Nephron (organoid): ENCODE results near the gene KIAA0040.

Experiments used
- H3K27ac Mint-ChIP-seq, 3 experiments: 2 replicates each; pipeline ENCODE4 v1.8.0; 2020; ENCODE audit warnings: mixed read lengths in 3 of 3, mild to moderate bottlenecking in 2 of 3, moderate library complexity in 1 of 3
- H3K27me3 Mint-ChIP-seq: 2 replicates; pipeline ENCODE4 v1.8.0; 2021; ENCODE audit warnings: low read depth, mild to moderate bottlenecking, moderate library complexity, mixed read lengths
- H3K36me3 Mint-ChIP-seq: 2 replicates; pipeline ENCODE4 v1.8.0; 2020; ENCODE audit warnings: low read depth, mixed read lengths
- H3K4me1 Mint-ChIP-seq: 2 replicates; pipeline ENCODE4 v1.8.0; 2020; ENCODE audit warnings: mixed read lengths
- H3K4me3 Mint-ChIP-seq, 3 experiments: 2 replicates each; pipeline ENCODE4 v1.8.0; 2020; ENCODE audit warnings: mild to moderate bottlenecking in 3 of 3, mixed read lengths in 3 of 3, moderate library complexity in 2 of 3
- H3K9me3 Mint-ChIP-seq: 2 replicates; pipeline ENCODE4 v1.8.0; 2020; ENCODE audit warnings: mixed read lengths
- TF ChIP-seq, protein P1 (sequence below), 3 experiments: fragments of 200-600 bp; sonication (generic); IDR thresholded peaks; one replicate each; pipeline ENCODE4 v1.5.0; 2021; ENCODE audit warnings: antibody characterized with exemption in 3 of 3; ENCODE audit not compliant: unreplicated experiment in 3 of 3

The KIAA0040 gene

DNA sequence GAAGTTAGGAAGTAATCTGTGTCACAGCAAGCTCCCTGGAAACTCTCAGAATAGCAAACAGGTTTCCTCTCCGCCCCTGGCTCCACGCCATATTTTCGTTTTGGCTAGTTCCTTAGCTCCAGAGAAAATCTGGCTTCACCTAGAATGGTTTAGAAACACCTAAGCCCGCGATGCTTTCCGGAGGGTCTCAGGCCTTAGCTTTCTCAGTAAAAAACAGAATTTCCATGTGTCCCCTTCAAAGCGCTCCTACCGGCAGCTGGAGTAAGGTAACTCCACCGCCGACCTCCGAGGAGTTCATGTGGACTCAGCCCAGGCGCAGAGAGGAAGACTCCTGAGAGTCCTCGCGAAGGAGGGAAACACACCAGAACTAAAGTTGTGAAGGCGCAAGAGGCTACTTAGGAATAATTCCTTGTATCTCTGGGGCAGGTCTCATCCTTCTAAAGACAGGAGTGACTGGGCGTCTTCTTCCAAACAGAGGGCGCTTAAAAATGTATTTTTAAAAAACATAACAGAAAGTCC is 406 bp downstream of the KIAA0040 start:
- TF ChIP-seq, protein P1, sequence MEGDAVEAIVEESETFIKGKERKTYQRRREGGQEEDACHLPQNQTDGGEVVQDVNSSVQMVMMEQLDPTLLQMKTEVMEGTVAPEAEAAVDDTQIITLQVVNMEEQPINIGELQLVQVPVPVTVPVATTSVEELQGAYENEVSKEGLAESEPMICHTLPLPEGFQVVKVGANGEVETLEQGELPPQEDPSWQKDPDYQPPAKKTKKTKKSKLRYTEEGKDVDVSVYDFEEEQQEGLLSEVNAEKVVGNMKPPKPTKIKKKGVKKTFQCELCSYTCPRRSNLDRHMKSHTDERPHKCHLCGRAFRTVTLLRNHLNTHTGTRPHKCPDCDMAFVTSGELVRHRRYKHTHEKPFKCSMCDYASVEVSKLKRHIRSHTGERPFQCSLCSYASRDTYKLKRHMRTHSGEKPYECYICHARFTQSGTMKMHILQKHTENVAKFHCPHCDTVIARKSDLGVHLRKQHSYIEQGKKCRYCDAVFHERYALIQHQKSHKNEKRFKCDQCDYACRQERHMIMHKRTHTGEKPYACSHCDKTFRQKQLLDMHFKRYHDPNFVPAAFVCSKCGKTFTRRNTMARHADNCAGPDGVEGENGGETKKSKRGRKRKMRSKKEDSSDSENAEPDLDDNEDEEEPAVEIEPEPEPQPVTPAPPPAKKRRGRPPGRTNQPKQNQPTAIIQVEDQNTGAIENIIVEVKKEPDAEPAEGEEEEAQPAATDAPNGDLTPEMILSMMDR (IDR thresholded peaks at IDR 0.05; ENCODE audit: unreplicated experiment in 3 of 3): no peak
- H3K36me3 Mint-ChIP-seq: no peaks in the 10 kb centered on the region
- peaks cover 13% of the 10 kb centered on the region for H3K4me1 Mint-ChIP-seq
- no peaks in the 10 kb centered on the region for H3K9me3 Mint-ChIP-seq
- peak overlapping the region; percentile 88 to 91 (median 90) for H3K4me3 Mint-ChIP-seq
- H3K27me3 Mint-ChIP-seq: peaks cover 60% of the 10 kb centered on the region
- peak overlapping the region; percentile 39 to 65 (median 57) for H3K27ac Mint-ChIP-seq

DNA sequence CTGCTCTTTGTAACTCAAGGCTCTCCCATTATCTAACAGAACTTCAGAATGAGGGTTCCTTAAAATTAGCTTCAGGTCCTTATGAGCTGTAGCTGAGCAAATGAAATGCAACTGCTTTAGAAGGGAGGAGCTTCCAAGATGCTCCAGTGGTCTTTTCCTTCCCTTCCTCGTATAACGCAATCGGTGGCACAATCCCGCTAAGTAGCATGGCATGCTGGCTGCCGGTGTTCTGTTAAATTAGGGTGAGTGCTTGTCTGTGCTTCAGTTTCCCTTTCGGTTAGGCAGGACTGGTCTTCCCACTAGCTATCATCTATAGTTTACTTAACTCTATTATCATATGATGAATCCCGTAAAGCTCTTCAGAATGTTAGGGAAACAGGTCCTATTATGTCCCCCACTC is 917 bp downstream of the KIAA0040 start:
- Mint-ChIP-seq H3K27ac (no peak overlapping the region), H3K27me3 (peaks cover 64% of the 10 kb centered on the region), H3K4me1 (peaks cover 13% of the 10 kb centered on the region), H3K4me3 (peak overlapping the region; percentile 88 to 91 (median 90)), H3K36me3 (no peaks in the 10 kb centered on the region), H3K9me3 (no peaks in the 10 kb centered on the region)
- TF ChIP-seq, protein P1 (IDR thresholded peaks at IDR 0.05; ENCODE audit: unreplicated experiment in 3 of 3): no peak

DNA sequence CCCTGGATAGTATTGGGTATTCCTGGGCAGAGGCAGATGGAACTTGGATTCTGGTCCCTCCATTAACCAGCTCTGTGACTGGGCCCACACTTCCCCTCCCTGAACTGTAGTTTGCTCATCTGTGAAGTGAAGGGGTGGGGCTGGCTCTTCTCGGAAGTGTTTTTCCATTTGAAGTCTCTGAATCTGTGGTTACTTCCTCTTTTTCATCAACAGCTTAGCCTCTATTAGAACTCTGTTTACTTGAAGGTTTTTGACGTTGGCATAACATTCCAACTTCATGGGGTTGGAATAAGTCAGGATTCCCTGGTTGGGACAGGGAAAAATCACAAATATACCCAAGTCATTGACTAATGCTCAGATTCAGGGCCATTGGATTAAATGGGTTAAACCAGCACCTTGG is 3.6 kb downstream of the KIAA0040 start:
- H3K27ac Mint-ChIP-seq: no peak overlapping the region
- H3K4me1 Mint-ChIP-seq: peaks cover 13% of the 10 kb centered on the region

DNA sequence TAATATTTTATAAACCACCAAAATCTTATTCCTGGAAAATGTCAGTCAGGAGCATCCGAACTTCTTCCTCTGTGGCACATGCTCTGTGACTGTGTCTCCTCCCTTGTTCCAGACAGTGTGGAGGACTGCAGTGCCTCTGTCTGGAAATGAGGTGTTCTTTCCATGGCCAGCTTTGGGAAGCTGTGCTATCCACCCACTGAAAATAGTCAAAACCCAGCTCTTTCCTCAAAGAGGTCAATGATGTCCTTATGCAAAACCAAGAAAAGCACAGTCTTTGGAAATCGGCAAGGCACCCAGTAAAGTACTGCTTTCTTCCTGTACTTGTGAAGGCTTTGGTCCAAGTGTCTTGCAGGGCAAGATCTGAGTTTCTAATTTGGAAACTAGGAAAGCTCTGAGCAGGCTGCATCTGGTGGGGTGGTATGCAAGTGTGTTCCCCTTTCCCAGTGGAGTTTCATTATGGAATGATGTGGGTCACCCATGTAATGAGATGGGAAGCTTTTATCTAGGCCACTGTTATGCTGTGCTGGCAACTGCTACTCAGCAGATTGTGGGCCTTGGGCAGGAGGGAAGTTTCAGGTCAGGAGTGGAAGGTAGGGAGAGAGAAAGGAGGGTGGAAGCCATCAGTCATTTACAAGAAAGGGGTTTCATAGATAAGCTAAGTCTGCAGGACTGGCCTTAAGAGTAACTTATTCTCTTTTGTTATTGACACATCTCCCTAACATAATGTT is 6.0 kb downstream of the KIAA0040 start:
- TF ChIP-seq, protein P1 (IDR thresholded peaks at IDR 0.05; ENCODE audit: unreplicated experiment in 3 of 3): no peak
- Mint-ChIP-seq H3K9me3 (no peaks in the 10 kb centered on the region), H3K27me3 (peaks cover 56% of the 10 kb centered on the region), H3K4me3 (no peak overlapping the region), H3K27ac (no peak overlapping the region), H3K4me1 (peaks cover under 1% of the 10 kb centered on the region), H3K36me3 (no peaks in the 10 kb centered on the region)

More for the DNA sequence above, 3.6 kb downstream of the KIAA0040 start:
- TF ChIP-seq, protein P1 (IDR thresholded peaks at IDR 0.05; ENCODE audit: unreplicated experiment in 3 of 3): no peak
- H3K27me3 Mint-ChIP-seq: peaks cover 66% of the 10 kb centered on the region
- no peaks in the 10 kb centered on the region for H3K36me3 Mint-ChIP-seq
- H3K9me3 Mint-ChIP-seq: no peaks in the 10 kb centered on the region
- no peak overlapping the region for H3K4me3 Mint-ChIP-seq

DNA sequence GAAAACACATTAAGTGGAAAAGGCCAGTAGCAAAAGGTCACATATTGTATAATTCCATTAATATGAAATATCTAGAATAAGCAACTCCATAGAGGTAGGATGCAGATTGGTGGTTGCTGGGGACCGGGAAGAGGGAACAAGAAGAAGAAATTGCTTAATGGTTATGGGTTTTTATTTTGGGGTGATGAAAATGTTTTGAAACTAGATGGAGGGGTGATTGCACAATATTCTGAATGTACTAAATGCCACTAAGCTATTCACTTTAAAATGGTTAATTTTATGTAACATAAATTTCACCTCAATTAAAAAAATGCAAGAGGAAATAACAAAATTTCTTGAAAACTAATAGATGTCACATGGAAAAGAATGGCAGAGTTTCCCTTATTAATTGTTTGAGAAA is 6.7 kb downstream of the KIAA0040 start:
- Mint-ChIP-seq H3K36me3 (no peaks in the 10 kb centered on the region), H3K27ac (no peak overlapping the region), H3K9me3 (no peaks in the 10 kb centered on the region), H3K4me1 (no peaks in the 10 kb centered on the region), H3K27me3 (peaks cover 52% of the 10 kb centered on the region), H3K4me3 (no peak overlapping the region)
- TF ChIP-seq, protein P1 (IDR thresholded peaks at IDR 0.05; ENCODE audit: unreplicated experiment in 3 of 3): no peak

DNA sequence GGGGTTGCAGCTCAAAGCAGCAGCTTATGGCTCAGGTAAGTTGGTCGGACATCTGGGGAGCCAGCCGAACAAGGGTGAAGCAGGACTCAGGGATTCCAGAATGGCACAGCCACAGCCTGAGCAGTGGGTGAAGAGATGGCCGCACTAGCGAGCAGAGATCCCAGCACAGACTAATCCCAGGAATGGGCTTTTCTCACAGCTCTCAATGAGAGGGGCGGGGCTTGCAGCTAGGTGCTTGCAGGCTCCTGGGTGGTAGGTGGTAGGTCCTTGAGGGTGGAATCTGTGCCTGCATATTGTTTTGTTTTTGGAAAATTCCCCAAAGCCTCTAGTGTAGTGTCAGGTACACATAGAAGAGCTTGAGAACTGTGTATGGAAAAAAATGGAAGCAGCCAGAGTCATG is 9.0 kb downstream of the KIAA0040 start:
- peaks cover 42% of the 10 kb centered on the region for H3K27me3 Mint-ChIP-seq
- TF ChIP-seq, protein P1 (IDR thresholded peaks at IDR 0.05; ENCODE audit: unreplicated experiment in 3 of 3): no peak
- no peak overlapping the region for H3K4me3 Mint-ChIP-seq
- no peak overlapping the region for H3K27ac Mint-ChIP-seq
- no peaks in the 10 kb centered on the region for H3K9me3 Mint-ChIP-seq
- no peaks in the 10 kb centered on the region for H3K36me3 Mint-ChIP-seq
- H3K4me1 Mint-ChIP-seq: no peaks in the 10 kb centered on the region
